ENCODE results near the gene KLHL9. TPM values are rescaled to one million over a fixed set of nuclear protein-coding genes. Genes with fewer than 3 reads are reported as not detected.
A peak's percentile ranks its signal among the peaks of the same experiment; 100 is the strongest.

The KLHL9 gene
- polyA plus RNA-seq, 1 donor, result 53.7 TPM

DNA sequence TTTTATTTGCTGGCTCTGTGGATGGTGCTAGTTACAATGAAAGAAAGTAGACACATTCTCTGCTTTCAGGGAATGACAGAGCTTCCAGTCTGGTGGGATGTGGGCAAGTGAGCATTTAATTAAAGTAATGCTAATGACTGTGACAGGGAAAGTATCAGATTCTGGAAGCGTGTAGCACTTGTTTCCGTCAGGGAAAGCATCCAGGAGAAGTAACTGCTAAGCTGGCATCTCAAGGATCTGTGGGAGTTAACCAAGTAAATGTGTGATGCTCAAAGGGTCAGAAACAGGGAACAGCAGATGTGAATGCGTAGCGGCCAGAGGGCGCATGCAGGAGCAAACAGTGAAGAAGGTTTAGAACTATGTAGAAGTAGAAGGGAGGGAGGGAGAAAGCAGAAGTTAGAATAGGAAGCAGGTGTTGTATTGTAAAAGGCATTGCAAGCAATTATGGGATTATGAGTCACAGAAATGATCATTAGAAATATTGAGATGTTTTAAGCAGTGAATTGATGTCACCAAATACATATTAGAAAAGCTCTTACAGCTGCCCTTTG lies 12.2 kb downstream of the KLHL9 start:
- peak; percentile 26 for DNase-seq

DNA sequence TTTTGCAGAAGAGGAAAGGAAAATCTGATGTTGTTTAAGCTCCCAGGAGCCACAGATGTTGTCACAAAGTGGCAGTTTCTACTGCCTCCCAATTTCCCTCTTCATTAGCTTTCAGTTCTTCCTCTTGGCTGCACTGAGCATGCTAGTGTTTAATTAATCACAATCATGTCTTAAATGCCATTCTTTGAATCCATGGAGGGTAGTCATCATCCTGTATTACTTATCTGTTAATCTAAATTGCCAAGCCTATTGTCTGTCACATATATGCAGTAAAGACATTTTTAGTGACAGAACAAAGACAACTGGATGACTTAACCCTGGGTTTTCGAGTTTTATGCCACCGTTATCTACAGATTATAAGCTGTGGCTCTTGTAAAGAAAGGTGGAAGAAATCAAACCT lies 14.7 kb downstream of the KLHL9 start:
- DNase-seq, result no peak

DNA sequence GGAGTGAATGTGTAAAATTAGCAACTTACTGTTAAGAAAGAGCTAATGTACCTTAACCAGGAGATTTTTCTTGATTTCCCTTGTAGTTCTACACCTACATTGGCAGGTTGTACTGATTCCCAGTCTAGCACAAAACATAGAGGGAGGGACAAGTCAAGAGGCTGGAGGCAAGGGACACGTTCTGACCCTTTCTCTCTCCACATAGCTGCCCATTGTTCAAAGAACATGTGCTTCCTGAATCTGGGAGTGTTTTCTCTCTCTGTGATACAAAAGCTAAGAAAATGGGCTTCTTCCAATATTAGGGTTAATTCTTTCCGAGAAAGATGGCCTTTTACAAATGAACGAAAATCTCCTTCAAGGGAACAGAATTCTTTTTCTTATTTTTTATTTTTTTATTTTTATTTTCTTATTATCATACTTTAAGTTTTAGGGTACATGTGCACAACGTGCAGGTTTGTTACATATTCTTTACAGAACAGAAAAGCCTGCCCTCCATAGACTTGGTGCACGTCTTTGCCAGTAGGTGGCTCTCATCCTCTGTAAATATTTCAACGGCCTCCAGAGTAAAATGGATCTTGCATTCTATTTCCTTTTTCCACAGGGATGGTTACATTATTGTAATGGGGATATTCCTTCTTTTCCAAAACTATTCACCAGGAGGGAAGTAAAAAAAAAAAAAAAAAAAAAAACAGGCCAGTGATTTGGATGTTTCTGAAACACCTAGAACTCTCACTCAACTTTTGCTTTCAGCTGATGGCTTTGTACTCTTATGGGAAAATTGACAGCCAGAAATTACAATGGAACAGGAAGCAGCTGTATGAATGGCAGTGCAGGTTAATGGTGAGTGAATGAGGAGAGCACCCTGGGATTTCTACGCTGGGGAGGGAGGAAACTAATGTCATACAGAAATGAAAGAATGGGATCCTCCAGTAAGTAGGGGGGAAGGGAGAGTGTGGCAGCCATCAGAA lies 17.0 kb downstream of the KLHL9 start:
- peak; percentile 44 for DNase-seq

DNA sequence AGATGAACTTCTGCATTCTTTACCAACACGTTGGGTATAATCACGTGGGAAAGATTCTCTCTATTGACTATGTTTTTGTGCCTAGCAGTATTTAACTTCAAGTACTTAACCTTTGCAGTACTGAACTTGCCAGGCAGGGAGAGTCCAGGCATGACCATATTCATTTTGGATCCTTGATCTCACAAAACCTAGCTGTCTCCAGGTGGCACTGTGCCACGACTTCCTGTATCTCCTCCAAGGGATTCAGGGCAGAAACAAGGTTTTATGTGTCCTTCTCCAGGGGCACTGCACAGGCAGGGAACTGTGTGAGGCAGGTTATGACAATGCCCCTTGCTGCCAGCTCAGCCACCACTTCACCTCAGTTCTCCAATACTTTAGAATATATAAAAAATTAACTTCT lies 18.3 kb downstream of the KLHL9 start:
- no peak for DNase-seq

DNA sequence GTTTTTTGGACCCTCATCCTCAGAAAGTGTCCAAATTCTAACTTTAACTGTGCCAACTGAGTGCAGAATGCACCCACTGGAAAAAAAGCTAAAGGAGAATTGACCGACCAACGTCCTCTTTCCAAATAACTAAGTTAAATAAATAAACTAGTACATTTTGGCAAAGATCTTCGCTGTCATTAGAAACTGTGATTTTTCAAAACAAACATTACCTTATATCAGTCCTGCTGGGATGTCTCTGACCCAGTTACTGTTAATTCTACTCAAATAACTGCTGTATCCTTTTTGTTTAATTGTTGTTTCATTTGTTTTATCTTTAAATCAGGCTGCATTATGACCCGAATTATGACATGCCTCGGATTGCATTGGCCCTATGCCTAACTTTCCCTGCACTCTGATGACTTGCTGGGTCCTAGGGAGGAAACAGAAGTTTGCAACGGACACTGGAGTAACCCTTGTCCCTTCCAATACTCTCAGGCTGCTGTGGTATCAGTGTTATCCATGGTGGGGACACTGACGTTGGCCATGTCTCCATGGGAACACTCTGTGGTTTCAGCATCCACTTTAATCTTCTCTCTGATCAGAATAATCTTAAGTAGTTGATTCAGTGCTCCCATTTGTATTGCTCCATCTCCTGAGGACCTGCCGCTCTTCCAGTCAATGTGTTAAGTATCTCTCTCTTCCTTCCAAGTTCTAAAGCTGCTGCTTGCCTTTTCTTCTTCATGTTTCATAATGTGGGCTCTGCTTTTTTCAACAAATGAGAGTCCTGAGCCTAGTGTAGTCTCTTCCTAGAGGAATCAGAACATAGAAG lies 19.0 kb downstream of the KLHL9 start:
- no peak for DNase-seq

DNA sequence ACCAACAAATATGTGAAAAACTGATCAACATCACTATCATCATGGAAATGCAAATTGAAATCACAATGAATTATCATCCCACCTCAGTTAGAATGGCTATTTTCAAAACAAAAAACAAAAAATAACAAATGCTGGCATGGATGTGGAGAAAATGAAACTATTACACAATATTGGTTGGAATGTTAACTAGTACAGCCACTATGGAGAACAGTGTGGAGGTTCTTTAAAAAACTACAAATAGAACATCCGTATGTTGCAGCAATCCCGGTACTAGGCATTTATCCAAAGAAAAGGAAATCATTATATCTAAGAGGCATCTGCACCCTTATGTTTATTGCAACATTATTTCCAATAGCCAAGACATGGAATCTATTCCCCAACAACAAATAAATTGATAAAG lies 21.1 kb downstream of the KLHL9 start:
- DNase-seq, result no peak

DNA sequence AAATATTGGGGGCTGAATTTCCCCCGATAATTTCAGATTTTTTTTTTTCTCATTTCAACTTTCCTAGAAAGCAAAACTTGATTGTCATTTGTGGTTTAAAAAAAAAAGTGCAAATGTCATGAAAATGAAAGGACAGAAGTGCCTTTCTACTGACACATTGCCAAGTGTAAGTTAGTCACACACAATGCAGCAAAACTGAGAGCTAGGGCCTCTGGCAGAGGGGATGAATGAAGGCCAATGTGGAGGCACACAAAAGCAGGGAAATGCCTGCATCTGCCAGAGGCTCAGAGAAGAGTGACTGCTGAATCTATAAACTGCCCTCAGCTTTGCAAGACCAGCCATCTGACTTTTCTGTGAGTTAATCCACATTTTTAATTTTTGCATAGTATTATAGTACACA lies 23.3 kb downstream of the KLHL9 start:
- no peak for DNase-seq

DNA sequence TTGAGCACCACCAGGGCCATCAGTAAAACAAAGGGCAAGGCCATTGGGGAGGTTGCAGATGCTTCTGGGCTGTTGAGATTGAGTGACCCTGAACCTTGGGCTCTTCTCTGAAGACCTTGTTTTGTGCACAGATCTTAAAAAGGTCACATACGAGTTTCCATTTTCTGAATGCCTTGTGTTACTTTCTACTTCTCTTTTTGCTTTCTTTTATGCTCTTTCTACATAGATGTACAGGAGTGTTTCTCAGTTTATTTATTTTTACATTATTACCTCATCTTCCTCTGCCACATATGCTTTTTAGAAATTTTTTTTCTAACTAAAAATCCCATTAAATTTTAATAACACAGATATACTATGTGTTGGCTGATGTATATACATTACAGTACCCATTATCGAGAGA lies 30.0 kb downstream of the KLHL9 start, which contains the start of gene IFNA5:
TSS of gene IFNA5 (minus strand) at position 101 of the 400 bp plus-strand sequence. CDS start at position 44, 57 bp downstream.
- no peak for DNase-seq

DNA sequence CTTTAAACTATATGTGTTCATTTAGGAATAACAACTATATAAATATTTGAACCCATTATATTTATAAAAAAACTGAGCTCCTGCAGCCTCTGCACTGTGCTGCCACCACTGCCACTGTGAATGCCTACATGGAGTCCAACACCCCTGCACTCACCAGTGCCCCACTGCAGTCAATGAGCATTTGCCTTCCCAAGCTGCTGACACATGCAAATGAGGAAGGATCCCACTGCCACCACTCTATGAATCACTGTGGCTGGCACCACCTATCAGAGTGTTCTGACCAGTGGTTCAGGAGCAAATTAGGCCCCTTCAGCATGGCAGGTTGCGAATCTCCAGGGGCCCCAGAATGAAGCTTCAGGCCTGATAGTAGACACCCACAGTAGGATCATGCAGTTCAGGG lies 39.2 kb downstream of the KLHL9 start:
- DNase-seq, result no peak

DNA sequence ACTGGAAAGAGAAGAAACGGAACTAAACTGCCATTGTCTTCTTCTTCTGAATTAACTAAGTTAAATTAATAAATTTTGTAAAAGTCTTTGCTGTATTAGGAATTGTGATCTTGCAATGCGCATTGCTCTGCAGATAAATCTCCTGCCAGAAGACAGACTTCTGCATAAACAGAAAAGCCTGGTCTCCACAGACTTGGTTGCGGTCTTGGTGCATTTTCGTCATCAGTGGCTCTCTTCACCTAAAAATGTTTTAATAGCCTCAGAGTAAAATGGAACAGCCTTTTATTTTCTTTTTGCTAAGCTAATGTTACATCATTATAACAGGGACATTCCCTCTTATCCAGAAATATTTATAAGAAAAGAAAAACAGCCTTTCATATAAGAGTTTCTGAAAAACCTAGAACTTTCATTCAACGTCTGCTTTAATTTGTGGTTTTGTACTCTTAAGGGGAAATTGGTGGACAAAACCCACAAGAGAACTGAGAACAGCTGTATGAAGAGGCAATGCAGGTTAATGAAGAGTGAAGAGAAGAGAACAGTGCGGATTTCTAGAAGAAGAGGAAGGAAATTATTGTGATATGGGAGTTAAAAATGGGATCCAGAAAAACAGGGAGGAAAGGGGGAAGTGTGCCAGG lies 40.2 kb downstream of the KLHL9 start:
- no peak for DNase-seq

DNA sequence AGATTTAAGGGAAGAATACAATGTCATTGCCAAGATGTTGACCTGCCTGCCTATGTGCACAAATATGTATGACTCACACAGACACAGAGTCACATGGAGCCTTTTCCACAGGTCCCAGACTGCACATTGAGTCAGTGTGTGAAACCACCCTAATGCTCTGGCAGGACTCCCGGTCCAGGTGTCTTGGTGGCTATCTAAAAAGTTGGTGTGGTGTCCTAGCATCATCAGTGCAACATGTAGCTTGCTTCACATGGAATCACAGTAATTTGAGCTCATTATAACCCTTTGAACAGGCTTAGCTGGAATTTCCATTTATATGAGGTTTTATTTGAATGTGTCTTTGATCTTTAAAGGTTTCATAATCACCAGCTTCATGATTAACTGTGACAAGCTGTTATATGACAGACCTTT lies 40.8 kb downstream of the KLHL9 start:
- DNase-seq, result no peak

DNA sequence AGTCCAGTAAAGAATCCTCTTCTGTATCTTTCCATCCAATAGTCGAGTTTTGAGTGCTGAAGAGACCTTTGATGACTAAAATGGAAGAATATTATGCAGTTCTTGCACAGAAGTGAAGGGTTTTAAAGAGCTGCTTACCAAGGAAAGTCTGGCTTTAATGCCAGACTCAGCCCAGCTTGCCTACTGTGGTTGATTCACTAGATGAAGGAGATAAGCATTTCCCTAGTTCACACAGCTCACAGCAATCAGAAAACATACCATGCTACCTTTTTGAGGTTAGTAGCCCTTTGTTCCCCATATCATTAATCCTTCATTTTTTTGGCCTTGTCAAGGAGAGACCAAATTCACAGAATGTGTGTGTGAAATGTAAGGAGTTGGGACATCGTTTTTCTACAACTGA lies 45.4 kb downstream of the KLHL9 start:
- DNase-seq, result no peak

DNA sequence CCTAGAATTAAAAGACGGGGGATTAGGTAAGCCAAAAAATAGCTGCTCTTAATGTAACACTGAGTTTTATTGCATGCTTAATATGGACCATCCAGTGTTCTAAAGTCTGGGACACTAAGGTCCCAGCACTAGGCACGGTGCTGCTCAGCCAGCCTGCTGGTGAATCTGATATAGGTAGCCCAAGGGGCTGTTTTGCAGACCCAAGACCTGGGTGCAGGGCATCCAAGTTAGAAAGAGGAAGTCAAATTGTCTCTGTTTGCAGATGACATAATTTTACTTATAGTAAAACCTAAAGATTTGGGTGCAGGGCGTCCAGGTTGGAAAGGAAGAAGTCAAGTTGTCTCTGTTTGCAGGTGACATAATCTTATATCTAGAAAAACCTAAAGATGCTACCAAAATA lies 47.9 kb downstream of the KLHL9 start:
- DNase-seq, result no peak

DNA sequence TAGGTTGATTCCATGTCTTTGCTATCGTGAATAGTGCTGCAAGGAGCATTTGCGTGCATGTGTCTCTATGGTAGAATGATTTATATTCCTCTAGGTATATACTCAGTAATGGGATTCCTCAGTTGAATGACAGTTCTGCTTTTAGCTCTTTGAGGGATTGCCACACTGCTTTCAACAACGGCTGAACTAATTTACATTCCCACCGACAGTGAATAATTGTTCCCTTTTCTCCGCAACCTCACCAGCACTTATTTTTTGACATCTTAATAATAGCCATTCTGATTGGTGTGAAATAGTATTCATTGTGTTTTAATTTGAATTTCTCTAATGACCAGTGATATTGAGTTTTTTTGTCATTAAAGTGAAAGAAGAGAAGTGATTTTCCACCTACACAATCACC lies 48.5 kb downstream of the KLHL9 start:
- DNase-seq, result no peak

DNA sequence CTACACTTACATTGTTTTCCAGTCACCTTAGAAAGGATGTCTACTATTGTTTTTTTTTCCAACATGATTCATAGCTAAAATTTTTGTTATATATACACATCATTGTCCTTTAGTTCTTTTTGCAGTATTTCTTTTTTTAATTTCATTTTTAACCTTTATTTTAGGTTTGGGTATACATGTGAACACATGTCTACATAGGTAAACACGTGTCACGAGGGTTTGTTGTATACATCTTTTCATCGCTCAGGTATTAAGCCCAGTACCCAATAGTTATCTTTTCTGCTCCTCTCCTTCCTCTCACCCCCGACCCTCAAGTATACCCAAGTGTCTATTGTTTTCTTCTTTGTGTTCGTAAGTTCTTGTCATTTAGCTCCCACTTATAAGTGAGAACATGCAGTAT lies 49.1 kb downstream of the KLHL9 start:
- no peak for DNase-seq

DNA sequence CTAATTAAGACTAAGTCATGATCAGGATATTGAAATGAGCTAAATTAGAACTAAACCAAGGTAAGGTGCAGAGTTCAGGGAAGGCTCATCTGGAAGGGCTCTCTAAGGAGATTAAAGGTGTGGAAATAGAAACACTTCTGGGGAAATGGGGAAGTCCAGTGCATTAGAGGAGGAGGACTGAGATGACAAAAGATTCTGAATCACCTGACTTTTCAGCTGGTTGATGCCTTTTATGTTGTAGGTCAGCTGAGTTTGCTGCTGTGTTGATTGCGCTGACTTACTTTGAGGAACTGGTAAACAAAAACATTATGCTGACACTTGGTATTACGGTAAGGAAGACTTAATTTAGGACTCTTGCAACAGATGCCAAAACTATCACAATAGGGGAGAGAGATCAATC lies 53.9 kb downstream of the KLHL9 start:
- no peak for DNase-seq

Other genes with a start within 250 kb of the KLHL9 start
- not detected for gene IFNW1, start 193.6 kb downstream of the KLHL9 start, polyA plus RNA-seq (ENCODE audit: insufficient read length)
- not detected for gene IFNA21, start 168.7 kb downstream of the KLHL9 start, polyA plus RNA-seq (ENCODE audit: insufficient read length)
- gene IFNA4, start 147.8 kb downstream of the KLHL9 start, polyA plus RNA-seq (ENCODE audit: insufficient read length), result not detected
- not detected for gene IFNA7, start 133.2 kb downstream of the KLHL9 start, polyA plus RNA-seq (ENCODE audit: insufficient read length)
- gene IFNA10, start 128.3 kb downstream of the KLHL9 start, polyA plus RNA-seq (ENCODE audit: insufficient read length), result not detected
- not detected for gene IFNA16, start 118.1 kb downstream of the KLHL9 start, polyA plus RNA-seq (ENCODE audit: insufficient read length)
- not detected for gene IFNA17, start 107.2 kb downstream of the KLHL9 start, polyA plus RNA-seq (ENCODE audit: insufficient read length)
- gene IFNA14, start 95.4 kb downstream of the KLHL9 start, polyA plus RNA-seq (ENCODE audit: insufficient read length), result not detected
- gene IFNA5, start 30.1 kb downstream of the KLHL9 start, polyA plus RNA-seq (ENCODE audit: insufficient read length), result not detected
- gene IFNA6, start 15.5 kb upstream of the KLHL9 start, polyA plus RNA-seq (ENCODE audit: insufficient read length), result not detected
- gene IFNA13, start 32.7 kb upstream of the KLHL9 start, polyA plus RNA-seq (ENCODE audit: insufficient read length), result not detected
- not detected for gene IFNA2, start 50.0 kb upstream of the KLHL9 start, polyA plus RNA-seq (ENCODE audit: insufficient read length)
- not detected for gene IFNA8, start 73.7 kb upstream of the KLHL9 start, polyA plus RNA-seq (ENCODE audit: insufficient read length)
- not detected for gene IFNA1, start 105.0 kb upstream of the KLHL9 start, polyA plus RNA-seq (ENCODE audit: insufficient read length)
- gene IFNE, start 146.9 kb upstream of the KLHL9 start, polyA plus RNA-seq (ENCODE audit: insufficient read length), result 0.15 TPM

Measured in left kidney (tissue), 2 donors.